GM18502 (cell line): Measurements from ENCODE around the gene STAMBP.
"Not testable (repeated sequence)": the region's sequence is repeated elsewhere in the genome, so short reads cannot be mapped to it uniquely, and the experiment has no call there.

Experiments used
- ATAC-seq: cut with Tn5 transposase; IDR thresholded peaks from one replicate; pipeline ENCODE4 v1.9.1; 2021; ENCODE audit warnings: mild to moderate bottlenecking; ENCODE audit not compliant: unreplicated experiment, poor library complexity

Gene STAMBP

GRCh38 chr2:73885406-73885805 lies 56.6 kb downstream of the STAMBP start:
- no peak for ATAC-seq

- no peak for ATAC-seq
Observed at GRCh38 chr2:73886357-73886756, 57.6 kb downstream of the STAMBP start.

GRCh38 chr2:73887596-73888353 lies 59.0 kb downstream of the STAMBP start:
- not testable (repeated sequence) for ATAC-seq

- no peak for ATAC-seq
Observed at GRCh38 chr2:73888388-73888787, 59.6 kb downstream of the STAMBP start.

GRCh38 chr2:73889206-73889605 lies 60.4 kb downstream of the STAMBP start:
- ATAC-seq = no peak

GRCh38 chr2:73890301-73891092 lies 61.7 kb downstream of the STAMBP start:
- ATAC-seq = no peak

GRCh38 chr2:73891276-73891901 lies 62.6 kb downstream of the STAMBP start:
- ATAC-seq = no peak

- no peak for ATAC-seq
Observed at GRCh38 chr2:73892631-73893329, 64.0 kb downstream of the STAMBP start, which contains the start of gene ACTG2. ACTG2 (plus strand) TSS chr2:73893008; CDS start chr2:73901312, 8,304 bp downstream.

GRCh38 chr2:73893764-73894474 lies 65.2 kb downstream of the STAMBP start:
- ATAC-seq = no peak

- ATAC-seq = no peak
Observed at GRCh38 chr2:73894475-73894850, 65.7 kb downstream of the STAMBP start.

- ATAC-seq = no peak
Observed at GRCh38 chr2:73894877-73895276, 66.1 kb downstream of the STAMBP start.

- ATAC-seq = no peak
Observed at GRCh38 chr2:73895473-73895872, 66.7 kb downstream of the STAMBP start.

- ATAC-seq = no peak
Observed at GRCh38 chr2:73896362-73897239, 67.8 kb downstream of the STAMBP start.

GRCh38 chr2:73897240-73897583 lies 68.5 kb downstream of the STAMBP start:
- no peak for ATAC-seq

GRCh38 chr2:73897934-73898333 lies 69.2 kb downstream of the STAMBP start:
- no peak for ATAC-seq

- no peak for ATAC-seq
Observed at GRCh38 chr2:73899801-73900336, 71.1 kb downstream of the STAMBP start.

GRCh38 chr2:73901143-73901542 lies 72.4 kb downstream of the STAMBP start:
- no peak for ATAC-seq

- no peak for ATAC-seq
Observed at GRCh38 chr2:73902284-73902683, 73.5 kb downstream of the STAMBP start.

GRCh38 chr2:73903313-73903712 lies 74.6 kb downstream of the STAMBP start:
- no peak for ATAC-seq
